Measurements from ENCODE around the gene PES1. TPM values are rescaled to one million over a fixed set of nuclear protein-coding genes. Genes with fewer than 3 reads are reported as not detected.

Gene PES1
- total RNA-seq, 1 donor from 2014 or later = 88.7 TPM

DNA sequence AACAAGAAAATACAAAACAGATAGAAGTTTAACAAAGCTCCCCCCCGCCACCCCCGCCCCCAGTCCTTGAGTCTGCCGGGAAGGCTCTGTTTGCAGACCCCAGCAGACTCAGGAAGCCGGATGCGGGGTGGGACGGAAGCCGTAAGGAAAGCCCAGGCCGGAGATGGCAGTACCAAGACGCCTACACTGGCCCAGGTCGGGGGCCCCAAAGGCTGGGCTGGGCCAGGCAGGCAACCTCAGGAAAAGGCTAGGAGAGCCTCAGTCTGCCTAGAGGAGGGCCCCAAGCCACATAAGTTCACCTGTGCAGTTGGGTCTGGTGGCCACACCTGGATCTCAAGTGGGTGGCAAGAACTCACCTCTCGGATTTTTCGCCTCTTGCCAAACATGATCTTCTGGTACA lies 13.2 kb downstream of the PES1 start:
- FAIRE-seq (no peak), DNase-seq (ENCODE audit: low read depth) (no peak)
- Histone ChIP-seq H2AFZ (ENCODE audit: low read depth, low read length) (no peak overlapping the region), H3K9me3 (ENCODE audit: insufficient read depth, low read depth, low read length) (no peaks in the 10 kb centered on the region), H3K27me3 (ENCODE audit: insufficient read depth, low read length) (peaks cover 4% of the 10 kb centered on the region), H3K4me1 (ENCODE audit: insufficient read depth, low read length) (peaks cover 5% of the 10 kb centered on the region), H3K79me2 (ENCODE audit: insufficient read depth, low read length) (no peaks in the 10 kb centered on the region), H4K20me1 (ENCODE audit: insufficient read depth, low read length) (peaks cover 37% of the 10 kb centered on the region), H3K4me3 (ENCODE audit: insufficient read depth, low read depth, low read length) (no peak overlapping the region), H3K9ac (ENCODE audit: low read length) (no peak overlapping the region), H3K27ac (ENCODE audit: low read depth, low read length) (no peak overlapping the region), H3K36me3 (ENCODE audit: insufficient read depth, low read length) (peaks cover 38% of the 10 kb centered on the region), H3K4me2 (ENCODE audit: low read length) (no peak overlapping the region)
- Mint-ChIP-seq H3K9me3 (ENCODE audit: unreplicated experiment) (no peaks in the 10 kb centered on the region), H3K36me3 (ENCODE audit: low read depth, unreplicated experiment) (peaks cover 18% of the 10 kb centered on the region), H3K27ac (ENCODE audit: unreplicated experiment) (no peak overlapping the region), H3K4me1 (ENCODE audit: low read depth, unreplicated experiment) (peaks cover 6% of the 10 kb centered on the region), H3K4me3 (ENCODE audit: unreplicated experiment) (no peak overlapping the region), H3K27me3 (ENCODE audit: low read depth, unreplicated experiment) (no peaks in the 10 kb centered on the region)
- TF ChIP-seq, protein P1, sequence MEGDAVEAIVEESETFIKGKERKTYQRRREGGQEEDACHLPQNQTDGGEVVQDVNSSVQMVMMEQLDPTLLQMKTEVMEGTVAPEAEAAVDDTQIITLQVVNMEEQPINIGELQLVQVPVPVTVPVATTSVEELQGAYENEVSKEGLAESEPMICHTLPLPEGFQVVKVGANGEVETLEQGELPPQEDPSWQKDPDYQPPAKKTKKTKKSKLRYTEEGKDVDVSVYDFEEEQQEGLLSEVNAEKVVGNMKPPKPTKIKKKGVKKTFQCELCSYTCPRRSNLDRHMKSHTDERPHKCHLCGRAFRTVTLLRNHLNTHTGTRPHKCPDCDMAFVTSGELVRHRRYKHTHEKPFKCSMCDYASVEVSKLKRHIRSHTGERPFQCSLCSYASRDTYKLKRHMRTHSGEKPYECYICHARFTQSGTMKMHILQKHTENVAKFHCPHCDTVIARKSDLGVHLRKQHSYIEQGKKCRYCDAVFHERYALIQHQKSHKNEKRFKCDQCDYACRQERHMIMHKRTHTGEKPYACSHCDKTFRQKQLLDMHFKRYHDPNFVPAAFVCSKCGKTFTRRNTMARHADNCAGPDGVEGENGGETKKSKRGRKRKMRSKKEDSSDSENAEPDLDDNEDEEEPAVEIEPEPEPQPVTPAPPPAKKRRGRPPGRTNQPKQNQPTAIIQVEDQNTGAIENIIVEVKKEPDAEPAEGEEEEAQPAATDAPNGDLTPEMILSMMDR (IDR thresholded peaks at IDR 0.05; ENCODE audit: insufficient read depth, low read depth, low read length) = no peak
- TF ChIP-seq EZH2 (IDR thresholded peaks at IDR 0.05; ENCODE audit: insufficient read depth, low read length) = no peak

DNA sequence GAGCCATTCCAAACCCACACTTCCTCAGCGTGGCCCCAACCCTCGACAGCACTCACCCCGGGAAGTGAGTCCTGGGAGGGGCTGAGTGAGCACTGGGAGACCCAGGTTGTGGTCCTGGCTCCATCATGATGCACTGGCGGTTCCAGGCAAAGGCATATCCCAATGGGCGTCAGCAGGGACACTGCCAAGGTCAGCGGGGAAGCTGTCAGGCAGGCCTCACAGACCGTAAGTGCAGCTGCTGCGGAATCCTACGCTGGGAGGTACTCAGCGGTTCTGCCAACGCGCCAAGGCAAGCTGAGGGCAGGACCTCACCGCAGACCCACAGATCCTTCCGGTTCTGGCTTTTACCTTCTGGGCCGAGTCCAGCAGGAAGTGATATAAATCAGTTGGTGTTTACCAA lies 15.9 kb downstream of the PES1 start:
- H2AFZ ChIP-seq (ENCODE audit: low read depth, low read length) = no peak overlapping the region
- Mint-ChIP-seq H3K4me1 (ENCODE audit: low read depth, unreplicated experiment) (peaks cover 5% of the 10 kb centered on the region), H3K27ac (ENCODE audit: unreplicated experiment) (no peak overlapping the region), H3K27me3 (ENCODE audit: low read depth, unreplicated experiment) (peaks cover 3% of the 10 kb centered on the region), H3K4me3 (ENCODE audit: unreplicated experiment) (no peak overlapping the region), H3K36me3 (ENCODE audit: low read depth, unreplicated experiment) (peaks cover 19% of the 10 kb centered on the region), H3K9me3 (ENCODE audit: unreplicated experiment) (no peaks in the 10 kb centered on the region)
- TF ChIP-seq, protein P1 (IDR thresholded peaks at IDR 0.05; ENCODE audit: insufficient read depth, low read depth, low read length) = no peak
- TF ChIP-seq EZH2 (IDR thresholded peaks at IDR 0.05; ENCODE audit: insufficient read depth, low read length) = no peak
- no peaks in the 10 kb centered on the region for H3K79me2 ChIP-seq (ENCODE audit: insufficient read depth, low read length)
- no peak overlapping the region for H3K4me3 ChIP-seq (ENCODE audit: insufficient read depth, low read depth, low read length)
- peaks cover 4% of the 10 kb centered on the region for H3K27me3 ChIP-seq (ENCODE audit: insufficient read depth, low read length)
- H3K9me3 ChIP-seq (ENCODE audit: insufficient read depth, low read depth, low read length) = no peaks in the 10 kb centered on the region
- peaks cover 27% of the 10 kb centered on the region for H3K36me3 ChIP-seq (ENCODE audit: insufficient read depth, low read length)
- no peak for FAIRE-seq
- DNase-seq (ENCODE audit: low read depth) = no peak
- H3K9ac ChIP-seq (ENCODE audit: low read length) = no peak overlapping the region
- peaks cover 5% of the 10 kb centered on the region for H3K4me1 ChIP-seq (ENCODE audit: insufficient read depth, low read length)
- no peak overlapping the region for H3K4me2 ChIP-seq (ENCODE audit: low read length)
- peak overlapping the region; percentile 6 for H3K27ac ChIP-seq (ENCODE audit: low read depth, low read length)
- H4K20me1 ChIP-seq (ENCODE audit: insufficient read depth, low read length) = peaks cover 31% of the 10 kb centered on the region

DNA sequence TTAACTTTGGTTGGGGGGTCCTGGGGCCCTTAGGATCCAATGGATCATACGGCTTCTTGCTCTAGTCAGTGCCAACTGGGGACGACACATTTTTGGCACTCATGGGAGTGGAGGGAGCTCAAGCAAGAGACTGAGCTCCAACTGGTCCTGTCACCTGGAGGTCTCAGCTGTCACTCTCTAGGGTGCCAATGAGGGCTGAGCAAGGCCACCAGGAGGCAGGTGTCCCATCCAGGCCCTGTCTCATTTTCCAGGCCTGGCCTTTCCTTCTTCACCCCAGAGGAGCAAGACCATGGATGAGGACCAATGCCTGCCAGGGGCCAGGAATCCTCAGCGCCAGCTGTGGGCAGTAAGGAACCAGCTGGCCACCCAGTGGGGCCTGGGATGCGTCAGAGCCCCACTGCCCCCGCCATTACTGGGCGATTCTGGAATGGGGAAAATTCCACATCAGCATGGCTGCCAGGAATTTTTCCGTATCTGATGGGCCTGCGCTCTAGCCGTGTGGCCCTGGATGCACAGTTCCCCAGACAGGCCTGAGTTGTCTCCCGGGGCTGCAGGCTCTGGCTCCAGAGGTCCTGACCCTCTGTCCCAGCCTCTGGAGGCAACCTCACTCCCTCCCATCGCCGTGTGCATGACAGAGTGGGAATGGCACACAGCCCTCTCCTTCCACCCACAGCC lies 16.6 kb downstream of the PES1 start:
- no peak for TF ChIP-seq EZH2 (IDR thresholded peaks at IDR 0.05; ENCODE audit: insufficient read depth, low read length)
- TF ChIP-seq, protein P1 (IDR thresholded peaks at IDR 0.05; ENCODE audit: insufficient read depth, low read depth, low read length) = no peak
- no peak for FAIRE-seq
- peak overlapping the region; percentile 1 for H3K4me3 ChIP-seq (ENCODE audit: insufficient read depth, low read depth, low read length)

More for the DNA sequence above, 16.6 kb downstream of the PES1 start:
- Histone ChIP-seq H3K27me3 (ENCODE audit: insufficient read depth, low read length) (peaks cover 6% of the 10 kb centered on the region), H3K27ac (ENCODE audit: low read depth, low read length) (peak overlapping the region; percentile 6), H3K9me3 (ENCODE audit: insufficient read depth, low read depth, low read length) (no peaks in the 10 kb centered on the region), H3K4me1 (ENCODE audit: insufficient read depth, low read length) (peaks cover 5% of the 10 kb centered on the region), H3K79me2 (ENCODE audit: insufficient read depth, low read length) (no peaks in the 10 kb centered on the region), H2AFZ (ENCODE audit: low read depth, low read length) (no peak overlapping the region), H4K20me1 (ENCODE audit: insufficient read depth, low read length) (peaks cover 31% of the 10 kb centered on the region), H3K36me3 (ENCODE audit: insufficient read depth, low read length) (peaks cover 23% of the 10 kb centered on the region), H3K4me2 (ENCODE audit: low read length) (peak overlapping the region; percentile 72), H3K9ac (ENCODE audit: low read length) (no peak overlapping the region)
- DNase-seq (ENCODE audit: low read depth) = peak; percentile 74
- peak overlapping the region; percentile 77 for H3K4me3 Mint-ChIP-seq (ENCODE audit: unreplicated experiment)
- no peaks in the 10 kb centered on the region for H3K9me3 Mint-ChIP-seq (ENCODE audit: unreplicated experiment)
- H3K4me1 Mint-ChIP-seq (ENCODE audit: low read depth, unreplicated experiment) = peaks cover 5% of the 10 kb centered on the region
- H3K36me3 Mint-ChIP-seq (ENCODE audit: low read depth, unreplicated experiment) = peaks cover 19% of the 10 kb centered on the region
- H3K27ac Mint-ChIP-seq (ENCODE audit: unreplicated experiment) = peak overlapping the region; percentile 83
- peaks cover 3% of the 10 kb centered on the region for H3K27me3 Mint-ChIP-seq (ENCODE audit: low read depth, unreplicated experiment)

All from astrocyte (in vitro differentiated cells and primary cell).